ENCODE results near the gene CHSY1. TPM values are rescaled to one million over a fixed set of nuclear protein-coding genes. Genes with fewer than 3 reads are reported as not detected.

CHSY1 gene
- total and polyA plus RNA-seq, 2 of the 13 experiments (the other 11 are each of a cell fraction or from before 2014, with no cell fraction given): 13.3 to 13.7 TPM

DNA sequence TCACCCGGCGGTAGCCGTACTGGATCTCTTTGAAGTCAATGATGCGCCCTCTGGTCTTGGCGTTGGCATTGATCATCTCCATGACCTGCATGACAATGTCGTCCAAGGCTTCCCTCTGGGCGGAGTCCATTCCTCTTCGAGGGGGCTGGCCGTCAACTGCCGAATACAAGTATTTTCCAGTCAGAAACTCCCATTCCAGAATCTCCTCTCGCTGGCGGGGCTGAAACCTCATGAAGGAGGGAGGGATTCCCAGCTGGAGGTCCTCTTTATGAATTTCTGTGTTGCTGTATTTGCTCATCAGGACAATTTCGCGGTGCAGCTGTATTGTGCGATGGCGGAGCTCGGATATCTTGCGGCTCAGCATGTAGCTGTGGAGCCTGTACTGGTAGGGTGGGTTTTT, 73.4 kb downstream of the CHSY1 start:
- Histone ChIP-seq H2AFZ (ENCODE audit: low read length) (no peak overlapping the region), H3K79me2 (ENCODE audit: insufficient read depth, low read length) (no peaks in the 10 kb centered on the region), H3K36me3 (replicated peaks in 1 of 2; ENCODE audit: control insufficient read depth in 1 of 2, insufficient read depth in 2 of 2, low read length in 2 of 2) (peaks cover 7 to 38% of the 10 kb centered on the region in 2 experiments; a peak in 4 of 5 replicates), H4K20me1 (ENCODE audit: insufficient read depth, low read length) (no peaks in the 10 kb centered on the region), H3K4me2 (ENCODE audit: low read depth, low read length) (no peak overlapping the region), H3K9ac (ENCODE audit: insufficient read depth, low read depth, low read length) (no peak overlapping the region), H3K4me1 (ENCODE audit: insufficient read depth, low read length) (peaks cover 12% of the 10 kb centered on the region), H3K9me3 (ENCODE audit: low read length) (no peaks in the 10 kb centered on the region), H3K27ac (ENCODE audit: extremely low read length, insufficient read depth, low read length) (no peak overlapping the region), H3K27me3 (ENCODE audit: control insufficient read depth in 1 of 2, insufficient read depth in 2 of 2, low read length in 2 of 2) (no peaks in the 10 kb centered on the region), H3K4me3 (replicated peaks in 1 of 3; ENCODE audit: insufficient read depth in 1 of 3, low read depth in 2 of 3, low read length in 3 of 3) (no peak overlapping the region)
- FAIRE-seq (no peak), DNase-seq (ENCODE audit: low spot score) (no peak), ATAC-seq (no peak)
- WGBS (ENCODE audit: low lambda C conversion rate): 98% methylated on average over 18 of the region's 18 CpGs
- BruUV-seq (replicated peaks): no TSS peak
- TF ChIP-seq ATF7 (IDR thresholded peaks at IDR 0.05) (no peak), ATF7 (CRISPR knock-in tag; IDR thresholded peaks at IDR 0.05) (no peak), TGIF2 (CRISPR knock-in tag; IDR thresholded peaks at IDR 0.05) (no peak), CEBPB (IDR thresholded peaks at IDR 0.05; ENCODE audit: borderline replicate concordance, low read depth, low read length) (no peak), BCL6 (CRISPR knock-in tag; IDR thresholded peaks at IDR 0.05) (no peak), TBX2 (CRISPR knock-in tag; IDR thresholded peaks at IDR 0.05; ENCODE audit: borderline replicate concordance) (no peak), ZNF383 (CRISPR knock-in tag; IDR thresholded peaks at IDR 0.05; ENCODE audit: borderline replicate concordance) (no peak), U2AF1 (optimal IDR thresholded peaks at IDR 0.05; ENCODE audit: low read depth, low read length) (no peak), ZNF720 (CRISPR knock-in tag; IDR thresholded peaks at IDR 0.05) (no peak), POLR2AphosphoS2 (IDR thresholded peaks at IDR 0.05; ENCODE audit: low read depth, low read length) (no peak), ISL2 (CRISPR knock-in tag; IDR thresholded peaks at IDR 0.05) (no peak), FLYWCH1 (CRISPR knock-in tag; IDR thresholded peaks at IDR 0.05) (no peak)
- TF ChIP-seq, protein P1, sequence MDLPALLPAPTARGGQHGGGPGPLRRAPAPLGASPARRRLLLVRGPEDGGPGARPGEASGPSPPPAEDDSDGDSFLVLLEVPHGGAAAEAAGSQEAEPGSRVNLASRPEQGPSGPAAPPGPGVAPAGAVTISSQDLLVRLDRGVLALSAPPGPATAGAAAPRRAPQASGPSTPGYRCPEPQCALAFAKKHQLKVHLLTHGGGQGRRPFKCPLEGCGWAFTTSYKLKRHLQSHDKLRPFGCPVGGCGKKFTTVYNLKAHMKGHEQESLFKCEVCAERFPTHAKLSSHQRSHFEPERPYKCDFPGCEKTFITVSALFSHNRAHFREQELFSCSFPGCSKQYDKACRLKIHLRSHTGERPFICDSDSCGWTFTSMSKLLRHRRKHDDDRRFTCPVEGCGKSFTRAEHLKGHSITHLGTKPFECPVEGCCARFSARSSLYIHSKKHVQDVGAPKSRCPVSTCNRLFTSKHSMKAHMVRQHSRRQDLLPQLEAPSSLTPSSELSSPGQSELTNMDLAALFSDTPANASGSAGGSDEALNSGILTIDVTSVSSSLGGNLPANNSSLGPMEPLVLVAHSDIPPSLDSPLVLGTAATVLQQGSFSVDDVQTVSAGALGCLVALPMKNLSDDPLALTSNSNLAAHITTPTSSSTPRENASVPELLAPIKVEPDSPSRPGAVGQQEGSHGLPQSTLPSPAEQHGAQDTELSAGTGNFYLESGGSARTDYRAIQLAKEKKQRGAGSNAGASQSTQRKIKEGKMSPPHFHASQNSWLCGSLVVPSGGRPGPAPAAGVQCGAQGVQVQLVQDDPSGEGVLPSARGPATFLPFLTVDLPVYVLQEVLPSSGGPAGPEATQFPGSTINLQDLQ (CRISPR knock-in tag; IDR thresholded peaks at IDR 0.05): no peak
- TF ChIP-seq, protein P2, sequence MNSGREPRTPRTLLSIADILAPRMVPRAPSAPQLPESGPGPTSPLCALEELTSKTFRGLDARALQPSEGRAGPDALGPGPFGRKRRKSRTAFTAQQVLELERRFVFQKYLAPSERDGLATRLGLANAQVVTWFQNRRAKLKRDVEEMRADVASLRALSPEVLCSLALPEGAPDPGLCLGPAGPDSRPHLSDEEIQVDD (CRISPR knock-in tag; IDR thresholded peaks at IDR 0.05; ENCODE audit: borderline replicate concordance): no peak
- TF ChIP-seq, protein P3, sequence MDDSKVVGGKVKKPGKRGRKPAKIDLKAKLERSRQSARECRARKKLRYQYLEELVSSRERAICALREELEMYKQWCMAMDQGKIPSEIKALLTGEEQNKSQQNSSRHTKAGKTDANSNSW (CRISPR knock-in tag; IDR thresholded peaks at IDR 0.05; ENCODE audit: borderline replicate concordance): no peak
- TF ChIP-seq, protein P4, sequence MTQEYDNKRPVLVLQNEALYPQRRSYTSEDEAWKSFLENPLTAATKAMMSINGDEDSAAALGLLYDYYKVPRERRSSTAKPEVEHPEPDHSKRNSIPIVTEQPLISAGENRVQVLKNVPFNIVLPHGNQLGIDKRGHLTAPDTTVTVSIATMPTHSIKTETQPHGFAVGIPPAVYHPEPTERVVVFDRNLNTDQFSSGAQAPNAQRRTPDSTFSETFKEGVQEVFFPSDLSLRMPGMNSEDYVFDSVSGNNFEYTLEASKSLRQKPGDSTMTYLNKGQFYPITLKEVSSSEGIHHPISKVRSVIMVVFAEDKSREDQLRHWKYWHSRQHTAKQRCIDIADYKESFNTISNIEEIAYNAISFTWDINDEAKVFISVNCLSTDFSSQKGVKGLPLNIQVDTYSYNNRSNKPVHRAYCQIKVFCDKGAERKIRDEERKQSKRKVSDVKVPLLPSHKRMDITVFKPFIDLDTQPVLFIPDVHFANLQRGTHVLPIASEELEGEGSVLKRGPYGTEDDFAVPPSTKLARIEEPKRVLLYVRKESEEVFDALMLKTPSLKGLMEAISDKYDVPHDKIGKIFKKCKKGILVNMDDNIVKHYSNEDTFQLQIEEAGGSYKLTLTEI (CRISPR knock-in tag; conservative IDR thresholded peaks at IDR 0.05): no peak
- in situ Hi-C loops (cut with HindIII; ENCODE audit: extremely low pct_ligation_motif_present, low pct_unique_long_range_greater_than_20kb) (no loop called here), intact Hi-C loops (cut with micrococcal nuclease; ENCODE audit: unreplicated experiment) (no loop called here)
- CTCF ChIA-PET (ENCODE audit: low intra/inter-chr PET ratio, low total read pairs): no interaction called here
- POLR2A ChIA-PET: no interaction called here

Measured in HepG2 (cell line).